GM13977 (cell line): ENCODE data around the gene LMNTD2.

Experiments
- DNase-seq: peaks from one replicate; pipeline ENCODE4 v3.0.0; 2012; ENCODE audit warnings: low spot score
- CTCF ChIP-seq: IDR thresholded peaks from 2 replicates; pipeline ENCODE4 v1.5.1; 2012; ENCODE audit warnings: mild to moderate bottlenecking, control low read depth; ENCODE audit not compliant: insufficient read depth; ENCODE audit errors: extremely low read depth, missing control alignments
- in situ Hi-C: fragments of 300-500 bp; cut with MboI; formaldehyde crosslinking; loops from one replicate; pipeline ENCODE4 v1.12.0; 2022; ENCODE audit warnings: low sequenced_read_pairs, low pct_unique_long_range_greater_than_20kb, mixed read lengths, inconsistent platforms; ENCODE audit not compliant: unreplicated experiment

Gene LMNTD2

DNA sequence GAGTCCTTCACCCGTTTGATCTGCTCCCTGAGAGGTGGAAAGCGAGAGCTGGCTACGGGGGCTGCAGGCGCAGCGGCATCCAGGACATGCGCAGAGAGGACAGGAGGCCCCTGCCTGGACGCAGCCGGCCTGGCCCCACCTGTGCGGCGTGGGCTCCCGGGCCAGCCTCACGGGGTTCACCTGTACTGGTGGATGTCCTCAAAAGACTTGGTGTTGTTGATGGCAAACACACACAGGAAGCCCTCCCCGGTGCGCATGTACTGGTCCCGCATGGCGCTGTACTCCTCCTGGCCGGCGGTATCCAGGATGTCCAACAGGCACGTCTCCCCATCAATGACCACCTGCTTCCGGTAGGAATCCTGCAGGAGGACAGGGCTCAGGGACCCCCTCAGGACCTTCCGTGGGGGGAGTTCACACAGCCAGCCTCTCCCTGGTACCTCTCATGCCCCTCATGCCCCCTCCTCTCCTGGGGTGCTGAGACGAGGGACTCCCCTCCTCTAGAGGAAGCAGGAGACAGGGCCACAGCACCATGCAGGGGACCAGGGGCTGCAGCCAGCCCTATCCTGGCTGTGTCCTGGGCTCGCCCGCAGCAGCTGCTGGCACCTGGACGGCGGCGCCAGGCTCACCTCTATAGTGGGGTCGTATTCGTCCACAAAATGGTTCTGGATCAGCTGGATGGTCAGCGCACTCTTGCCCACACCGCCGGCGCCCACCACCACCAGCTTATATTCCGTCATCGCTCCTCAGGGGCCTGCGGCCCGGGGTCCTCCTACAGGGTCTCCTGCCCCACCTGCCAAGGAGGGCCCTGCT is 26.7 kb downstream of the LMNTD2 start:
- no peak for DNase-seq
- in situ Hi-C loops = no loop called here
- no peak for TF ChIP-seq CTCF

- no peak for TF ChIP-seq CTCF
- in situ Hi-C loops = no loop called here
- no peak for DNase-seq
Measured at GRCh38 chr11:532986-533585, 27.5 kb downstream of the LMNTD2 start.

- in situ Hi-C loops = no loop called here
- no peak for TF ChIP-seq CTCF
- no peak for DNase-seq
Measured at GRCh38 chr11:532527-532985, 28.0 kb downstream of the LMNTD2 start.

GRCh38 chr11:531919-532526 is 28.5 kb downstream of the LMNTD2 start:
- no peak for DNase-seq
- TF ChIP-seq CTCF = no peak
- in situ Hi-C loops = no loop called here

DNA sequence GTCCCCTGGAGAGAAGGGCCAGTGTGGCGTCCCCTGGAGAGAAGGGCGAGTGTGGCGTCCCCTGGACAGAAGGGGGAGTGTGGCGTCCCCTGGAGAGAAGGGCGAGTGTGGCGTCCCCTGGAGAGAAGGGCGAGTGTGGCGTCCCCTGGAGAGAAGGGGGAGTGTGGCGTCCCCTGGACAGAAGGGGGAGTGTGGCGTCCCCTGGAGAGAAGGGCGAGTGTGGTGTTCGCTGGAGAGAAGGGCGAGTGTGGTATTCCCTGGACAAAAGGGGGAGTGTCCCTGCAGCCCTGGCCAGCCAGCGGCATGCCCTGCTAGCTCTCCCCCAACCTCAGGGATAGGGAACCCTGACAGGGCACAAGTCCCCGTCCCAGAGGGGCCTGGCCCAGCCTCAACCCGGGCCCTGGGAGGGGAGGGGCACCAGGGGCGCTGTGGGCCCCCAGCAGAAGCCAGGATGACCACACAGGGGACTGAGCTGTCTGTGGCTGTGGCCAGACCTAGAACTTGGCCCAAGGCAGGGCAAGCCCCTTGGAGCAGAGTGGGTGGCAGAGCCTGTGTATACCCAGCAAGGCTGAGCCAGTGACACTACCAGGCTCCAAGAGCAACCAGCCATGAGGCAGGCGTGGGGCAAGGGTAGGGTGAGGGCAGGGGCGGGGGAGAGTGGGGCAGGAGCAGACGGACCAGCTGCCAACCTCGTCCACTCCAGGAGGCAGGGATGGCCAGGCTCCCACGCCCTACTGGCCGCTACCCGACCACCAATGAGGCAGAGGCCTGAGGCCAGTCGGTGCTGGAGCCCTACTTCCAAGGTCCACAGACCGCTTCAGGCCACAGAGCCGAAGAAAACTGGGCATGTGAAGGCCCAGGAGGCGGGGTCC is 29.3 kb downstream of the LMNTD2 start:
- DNase-seq = no peak
- no peak for TF ChIP-seq CTCF
- in situ Hi-C loops = no loop called here
